MM.1S (cell line): ENCODE measurements around the gene DLEU7.
A peak's percentile ranks its signal among the peaks of the same experiment; 100 is the strongest.

ENCODE experiments used
- DNase-seq: peaks from one replicate; pipeline ENCODE4 v3.0.0-alpha.2; 2015
- H2AFZ ChIP-seq: fragments of 300-600 bp; sonication (generic); 2 replicates; pipeline ENCODE4 v1.6.0; 2016; ENCODE audit warnings: antibody characterized with exemption, low read length
- H3F3A ChIP-seq: fragments of 300-600 bp; sonication (generic); 2 replicates; pipeline ENCODE4 v1.6.1; 2016; ENCODE audit warnings: mild to moderate bottlenecking, antibody characterized with exemption, low read length, moderate library complexity, mixed read lengths; ENCODE audit not compliant: insufficient read depth
- H3K27ac ChIP-seq: fragments of 300-600 bp; sonication (generic); 2 replicates; pipeline ENCODE4 v1.5.1; 2016; ENCODE audit warnings: mild to moderate bottlenecking, low read length
- H3K27me3 ChIP-seq: fragments of 300-600 bp; sonication (generic); replicated peaks from 2 replicates; pipeline ENCODE4 v1.6.0; 2016; ENCODE audit warnings: low read length; ENCODE audit not compliant: insufficient read depth
- H3K36me3 ChIP-seq: fragments of 300-600 bp; sonication (generic); replicated peaks from 2 replicates; pipeline ENCODE4 v1.6.1; 2016; ENCODE audit warnings: mild to moderate bottlenecking, low read length, mixed read lengths; ENCODE audit not compliant: insufficient read depth
- H3K4me1 ChIP-seq: fragments of 300-600 bp; sonication (generic); 2 replicates; pipeline ENCODE4 v1.6.1; 2016; ENCODE audit warnings: low read length, mixed read lengths
- H3K4me2 ChIP-seq: fragments of 300-600 bp; sonication (generic); 2 replicates; pipeline ENCODE4 v1.6.0; 2016; ENCODE audit warnings: low read depth, low read length
- H3K4me3 ChIP-seq: fragments of 300-600 bp; sonication (generic); 2 replicates; pipeline ENCODE4 v1.5.1; 2016; ENCODE audit warnings: low read length, mixed read lengths
- H3K79me2 ChIP-seq: fragments of 300-600 bp; sonication (generic); 2 replicates; pipeline ENCODE4 v1.6.1; 2016; ENCODE audit warnings: mixed run types, low read length, mixed read lengths
- H3K9ac ChIP-seq: fragments of 300-600 bp; sonication (generic); 2 replicates; pipeline ENCODE4 v1.6.1; 2016; ENCODE audit warnings: low read length, mixed read lengths
- H3K9me2 ChIP-seq: fragments of 300-600 bp; sonication (generic); replicated peaks from 2 replicates; pipeline ENCODE4 v1.6.1; 2016; ENCODE audit warnings: mild to moderate bottlenecking, low read length, mixed read lengths; ENCODE audit not compliant: insufficient read depth
- H3K9me3 ChIP-seq: fragments of 300-600 bp; sonication (generic); replicated peaks from 2 replicates; pipeline ENCODE4 v1.6.1; 2016; ENCODE audit warnings: mild to moderate bottlenecking, low read length, mixed read lengths; ENCODE audit not compliant: insufficient read depth
- H4K20me1 ChIP-seq: fragments of 300-600 bp; sonication (generic); 2 replicates; pipeline ENCODE4 v1.6.1; 2016; ENCODE audit warnings: mild to moderate bottlenecking, low read length, moderate library complexity, mixed read lengths; ENCODE audit not compliant: insufficient read depth
- CTCF ChIP-seq: fragments of 300-600 bp; sonication (generic); IDR thresholded peaks from 2 replicates; pipeline ENCODE4 v1.5.1; 2016; ENCODE audit warnings: antibody characterized with exemption, low read length, mixed read lengths
- EZH2 ChIP-seq: fragments of 300-600 bp; sonication (generic); optimal IDR thresholded peaks from 2 replicates; pipeline ENCODE3; 2017; ENCODE audit warnings: low read depth, mild to moderate bottlenecking, antibody characterized with exemption, low read length, mixed read lengths
- EZH2phosphoT487 ChIP-seq: fragments of 300-600 bp; sonication (generic); IDR thresholded peaks from 2 replicates; pipeline ENCODE4 v1.6.1; 2018; ENCODE audit warnings: antibody characterized with exemption, low read length

Gene DLEU7

GRCh38 chr13:50800091-50800739, 43.3 kb downstream of the DLEU7 start:
- TF ChIP-seq CTCF (no peak), EZH2 (no peak), EZH2phosphoT487 (no peak)
- H3K79me2 ChIP-seq, result no peaks in the 10 kb centered on the region
- H3K36me3 ChIP-seq, result no peaks in the 10 kb centered on the region
- no peak overlapping the region for H3K4me3 ChIP-seq
- H3K9me2 ChIP-seq, result no peaks in the 10 kb centered on the region
- DNase-seq, result no peak
- H2AFZ ChIP-seq, result peak overlapping the region; percentile 17; the same call in 1 of the 2 replicates
- H3K9ac ChIP-seq, result no peak overlapping the region
- no peaks in the 10 kb centered on the region for H3K9me3 ChIP-seq
- H4K20me1 ChIP-seq, result no peaks in the 10 kb centered on the region
- H3K27ac ChIP-seq, result no peak overlapping the region
- peaks cover 18% of the 10 kb centered on the region for H3K4me1 ChIP-seq
- no peaks in the 10 kb centered on the region for H3K27me3 ChIP-seq
- peak overlapping the region; percentile 53 for H3K4me2 ChIP-seq
- no peaks in the 10 kb centered on the region for H3F3A ChIP-seq

- no peak overlapping the region for H3K4me2 ChIP-seq
- DNase-seq, result no peak
- H3K79me2 ChIP-seq, result no peaks in the 10 kb centered on the region
- H2AFZ ChIP-seq, result no peak overlapping the region
- no peaks in the 10 kb centered on the region for H3F3A ChIP-seq
- H3K9me3 ChIP-seq, result no peaks in the 10 kb centered on the region
- H3K36me3 ChIP-seq, result no peaks in the 10 kb centered on the region
- no peaks in the 10 kb centered on the region for H3K27me3 ChIP-seq
- no peak overlapping the region for H3K27ac ChIP-seq
- H3K4me3 ChIP-seq, result no peak overlapping the region
- no peaks in the 10 kb centered on the region for H3K9me2 ChIP-seq
- no peak overlapping the region for H3K9ac ChIP-seq
- no peak for TF ChIP-seq EZH2
- no peak for TF ChIP-seq EZH2phosphoT487
- no peak for TF ChIP-seq CTCF
- H3K4me1 ChIP-seq, result peaks cover 18% of the 10 kb centered on the region
- no peaks in the 10 kb centered on the region for H4K20me1 ChIP-seq
Measured at GRCh38 chr13:50798923-50799322, 44.6 kb downstream of the DLEU7 start.

- no peaks in the 10 kb centered on the region for H3K9me2 ChIP-seq
- no peaks in the 10 kb centered on the region for H3K36me3 ChIP-seq
- no peaks in the 10 kb centered on the region for H3K9me3 ChIP-seq
- no peak overlapping the region for H2AFZ ChIP-seq
- no peak overlapping the region for H3K27ac ChIP-seq
- H3K4me2 ChIP-seq, result no peak overlapping the region
- no peak overlapping the region for H3K9ac ChIP-seq
- no peak for DNase-seq
- H3K27me3 ChIP-seq, result no peaks in the 10 kb centered on the region
- no peak overlapping the region for H3K4me3 ChIP-seq
- H3K79me2 ChIP-seq, result no peaks in the 10 kb centered on the region
- H3K4me1 ChIP-seq, result peaks cover 18% of the 10 kb centered on the region
- no peaks in the 10 kb centered on the region for H4K20me1 ChIP-seq
- no peak for TF ChIP-seq EZH2
- no peak for TF ChIP-seq EZH2phosphoT487
- TF ChIP-seq CTCF, result no peak
- H3F3A ChIP-seq, result no peaks in the 10 kb centered on the region
Measured at GRCh38 chr13:50797091-50797490, 46.4 kb downstream of the DLEU7 start.
